ENCODE measurements around the gene PLA2G2C.

Gene PLA2G2C

GRCh38 chr1:20197329-20197791 lies 11.0 kb upstream of the PLA2G2C start:
- Histone ChIP-seq H3K27me3 (replicated peaks; ENCODE audit: control insufficient read depth, insufficient read depth, low read length) (peaks cover 3% of the 10 kb centered on the region; the same call in 1 of the 2 replicates), H3K36me3 (ENCODE audit: control insufficient read depth, insufficient read depth, low read length) (no peaks in the 10 kb centered on the region), H3K4me3 (replicated peaks; ENCODE audit: low read depth, low read length) (no peak overlapping the region)
- TF ChIP-seq CTCF (IDR thresholded peaks at IDR 0.05; ENCODE audit: insufficient read depth, low read length, poor library complexity, severe bottlenecking) = no peak
- DNase-seq (ENCODE audit: extremely low read depth, insufficient read length) = no peak

GRCh38 chr1:20195462-20195780 lies 9.1 kb upstream of the PLA2G2C start:
- no peak for TF ChIP-seq CTCF (IDR thresholded peaks at IDR 0.05; ENCODE audit: insufficient read depth, low read length, poor library complexity, severe bottlenecking)
- no peaks in the 10 kb centered on the region for H3K36me3 ChIP-seq (ENCODE audit: control insufficient read depth, insufficient read depth, low read length)
- DNase-seq (ENCODE audit: extremely low read depth, insufficient read length) = no peak
- no peak overlapping the region for H3K4me3 ChIP-seq (replicated peaks; ENCODE audit: low read depth, low read length)
- peaks cover 6% of the 10 kb centered on the region for H3K27me3 ChIP-seq (replicated peaks; ENCODE audit: control insufficient read depth, insufficient read depth, low read length)

GRCh38 chr1:20194757-20195461 lies 8.6 kb upstream of the PLA2G2C start:
- no peak for DNase-seq (ENCODE audit: extremely low read depth, insufficient read length)
- TF ChIP-seq CTCF (IDR thresholded peaks at IDR 0.05; ENCODE audit: insufficient read depth, low read length, poor library complexity, severe bottlenecking) = peak; percentile 97
- H3K4me3 ChIP-seq (replicated peaks; ENCODE audit: low read depth, low read length) = no peak overlapping the region
- H3K27me3 ChIP-seq (replicated peaks; ENCODE audit: control insufficient read depth, insufficient read depth, low read length) = peaks cover 4% of the 10 kb centered on the region
- H3K36me3 ChIP-seq (ENCODE audit: control insufficient read depth, insufficient read depth, low read length) = no peaks in the 10 kb centered on the region

- H3K4me3 ChIP-seq (replicated peaks; ENCODE audit: low read depth, low read length) = no peak overlapping the region
- H3K27me3 ChIP-seq (replicated peaks; ENCODE audit: control insufficient read depth, insufficient read depth, low read length) = peaks cover 4% of the 10 kb centered on the region
- no peak for DNase-seq (ENCODE audit: extremely low read depth, insufficient read length)
- H3K36me3 ChIP-seq (ENCODE audit: control insufficient read depth, insufficient read depth, low read length) = no peaks in the 10 kb centered on the region
- TF ChIP-seq CTCF (IDR thresholded peaks at IDR 0.05; ENCODE audit: insufficient read depth, low read length, poor library complexity, severe bottlenecking) = no peak
Observed at GRCh38 chr1:20194224-20194623, 7.9 kb upstream of the PLA2G2C start.

GRCh38 chr1:20192871-20193411 lies 6.6 kb upstream of the PLA2G2C start:
- TF ChIP-seq CTCF (IDR thresholded peaks at IDR 0.05; ENCODE audit: insufficient read depth, low read length, poor library complexity, severe bottlenecking) = no peak

More at GRCh38 chr1:20192871-20193411, 6.6 kb upstream of the PLA2G2C start:
- no peak overlapping the region for H3K4me3 ChIP-seq (replicated peaks; ENCODE audit: low read depth, low read length)
- H3K27me3 ChIP-seq (replicated peaks; ENCODE audit: control insufficient read depth, insufficient read depth, low read length) = peaks cover 6% of the 10 kb centered on the region
- no peak for DNase-seq (ENCODE audit: extremely low read depth, insufficient read length)
- H3K36me3 ChIP-seq (ENCODE audit: control insufficient read depth, insufficient read depth, low read length) = no peaks in the 10 kb centered on the region
